ENCODE measurements around the gene STXBP6.
"Not testable (repeated sequence)": the region's sequence is repeated elsewhere in the genome, so short reads cannot be mapped to it uniquely, and the experiment has no call there.

The STXBP6 gene

DNA sequence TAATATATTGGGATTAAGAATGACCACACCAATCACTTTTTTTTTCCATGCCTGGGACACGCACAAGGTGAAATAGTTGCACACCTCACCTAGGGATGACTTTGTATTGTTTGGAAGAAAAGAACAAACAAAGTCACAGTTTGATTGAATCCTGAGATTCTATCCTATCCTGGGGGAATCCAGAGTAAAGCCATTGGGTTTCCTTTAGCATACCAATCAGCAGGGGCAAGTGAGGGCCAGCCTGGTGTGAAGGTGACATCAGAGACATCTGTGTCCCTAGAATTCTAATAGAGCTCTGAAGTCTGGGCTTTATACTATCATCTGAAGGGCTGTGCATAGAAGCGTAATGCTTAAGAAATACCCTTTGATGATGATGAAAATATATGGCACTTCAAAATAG lies 199.9 kb downstream of the STXBP6 start:
- no peak for DNase-seq

DNA sequence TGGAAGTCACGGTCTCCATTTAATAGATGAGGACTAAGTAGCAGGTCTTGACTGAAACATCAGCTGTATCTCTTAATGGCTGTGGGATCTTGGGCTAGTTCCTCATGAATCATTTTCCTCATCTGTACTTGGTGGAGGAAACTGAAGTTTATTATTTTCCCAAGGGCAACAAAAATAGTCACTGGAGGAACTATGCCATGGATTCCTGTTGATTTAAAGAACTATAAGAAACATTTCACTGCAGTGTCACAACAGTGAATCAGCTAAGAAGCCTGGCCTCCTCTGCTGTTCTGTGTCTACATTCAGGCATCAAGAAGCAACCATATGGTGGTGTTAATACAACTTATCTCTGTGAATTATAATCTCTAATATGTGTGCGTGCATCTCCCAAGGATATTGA lies 200.5 kb downstream of the STXBP6 start:
- DNase-seq = peak in 1 of 2 experiments; percentile 20

DNA sequence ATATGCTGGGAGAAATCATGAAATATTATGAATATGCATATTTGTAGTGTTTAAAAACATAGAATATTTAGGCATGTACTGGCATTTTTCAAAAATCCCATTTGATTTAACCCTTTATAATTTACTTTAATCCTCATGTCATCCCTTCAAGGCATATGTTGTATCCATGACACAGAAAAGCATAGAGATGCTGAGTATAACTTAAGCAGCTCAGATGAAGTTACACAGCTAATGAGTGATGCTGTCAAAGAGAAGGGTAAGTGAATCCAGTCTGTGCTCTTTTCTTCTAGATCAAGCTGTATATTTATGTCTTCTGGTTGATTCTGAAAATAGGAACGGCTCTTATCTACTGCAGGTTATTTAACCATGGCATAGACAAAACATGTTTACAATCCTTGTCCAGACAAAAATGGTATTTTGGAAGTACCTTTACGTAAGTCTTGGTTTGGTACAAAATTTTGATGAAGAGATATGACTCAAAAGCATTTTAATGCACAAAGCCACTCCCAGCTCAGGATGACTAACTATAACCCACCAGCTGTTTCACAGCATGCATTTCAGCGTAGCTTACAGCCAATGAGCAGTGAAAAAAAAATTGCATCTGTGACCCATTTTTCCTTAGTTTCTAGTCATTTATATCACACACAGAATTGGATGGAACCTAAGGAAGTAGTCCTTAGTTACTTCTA lies 201.7 kb downstream of the STXBP6 start:
- DNase-seq = no peak

DNA sequence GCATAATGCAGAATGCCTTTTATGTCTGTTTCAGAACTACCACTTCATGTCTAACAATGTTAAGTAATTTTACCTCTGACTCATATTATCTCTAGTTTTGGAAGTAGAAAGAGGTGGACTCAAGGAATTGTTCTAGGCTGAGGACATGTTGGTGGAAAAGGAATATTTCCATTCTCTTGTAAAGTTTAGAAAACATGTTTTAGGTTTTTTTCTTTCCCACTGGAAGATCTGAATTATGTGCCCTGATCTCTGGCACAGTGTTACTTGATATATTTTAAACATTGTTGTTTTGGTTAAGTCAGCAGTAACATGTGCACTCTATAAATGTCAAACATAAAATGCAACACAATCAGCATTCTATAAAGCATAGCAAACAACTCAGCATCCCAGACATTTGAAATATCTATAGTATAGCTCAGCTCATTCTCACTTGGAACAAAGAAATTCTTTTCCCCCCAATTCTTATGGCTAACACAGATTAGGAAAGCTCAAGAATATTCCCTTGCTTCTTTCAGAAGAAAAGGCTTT lies 202.3 kb downstream of the STXBP6 start:
- DNase-seq = no peak

DNA sequence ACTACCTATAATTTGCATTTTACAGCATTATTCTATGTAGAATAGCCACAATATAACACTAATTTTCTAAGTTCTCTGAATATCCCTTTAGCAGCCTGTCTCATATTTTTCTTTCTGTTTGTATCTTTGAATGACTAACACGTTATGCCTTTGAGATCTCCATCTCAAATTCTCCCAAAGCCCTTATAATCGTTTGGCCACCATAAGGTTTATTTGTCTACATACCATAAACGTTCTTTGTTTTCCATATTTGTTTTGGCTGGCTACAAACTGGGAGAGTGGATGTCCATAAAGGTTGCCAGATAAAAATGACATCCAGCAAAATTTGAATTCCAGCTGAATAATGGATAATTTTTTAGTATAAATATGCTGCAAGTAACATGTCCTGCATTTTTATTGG lies 203.7 kb downstream of the STXBP6 start:
- no peak for DNase-seq

DNA sequence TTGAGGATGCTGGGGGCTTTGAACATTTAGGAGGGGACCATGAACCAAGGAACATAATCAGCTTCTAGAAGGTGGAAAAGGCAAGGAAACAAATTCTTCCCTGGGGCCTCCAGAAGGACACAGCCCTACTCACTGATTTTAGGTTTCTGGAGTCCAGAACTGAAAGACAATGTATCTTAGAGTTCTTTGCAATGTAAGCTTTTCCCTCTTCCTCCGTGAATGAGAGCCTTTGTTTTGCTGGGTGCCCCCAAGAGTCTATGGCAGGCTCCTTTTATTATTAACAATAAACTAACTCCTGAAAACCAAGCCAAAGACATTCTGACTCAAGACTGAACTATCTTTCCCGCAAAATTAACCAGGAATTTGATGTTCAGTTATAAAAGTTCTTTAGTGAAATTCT lies 204.1 kb downstream of the STXBP6 start:
- DNase-seq = no peak

DNA sequence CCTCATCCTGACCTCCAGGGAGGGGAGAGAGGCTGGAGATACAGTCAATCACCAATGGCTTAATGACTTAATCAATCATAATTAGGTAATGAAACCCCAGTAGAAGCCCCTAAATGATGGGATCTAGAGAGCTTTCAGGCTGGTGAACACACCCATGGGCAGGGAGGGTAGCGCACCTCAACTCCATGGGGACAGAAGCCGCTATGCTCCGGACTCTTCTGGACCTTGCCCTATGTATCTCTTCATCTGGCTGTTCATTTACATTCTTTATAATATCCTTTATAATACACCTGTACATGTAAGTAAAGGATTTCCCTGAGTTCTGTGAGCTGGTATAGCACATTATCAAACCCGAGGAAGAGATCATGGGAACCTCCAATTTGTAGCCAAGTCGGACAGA lies 205.9 kb downstream of the STXBP6 start:
- no peak for DNase-seq

DNA sequence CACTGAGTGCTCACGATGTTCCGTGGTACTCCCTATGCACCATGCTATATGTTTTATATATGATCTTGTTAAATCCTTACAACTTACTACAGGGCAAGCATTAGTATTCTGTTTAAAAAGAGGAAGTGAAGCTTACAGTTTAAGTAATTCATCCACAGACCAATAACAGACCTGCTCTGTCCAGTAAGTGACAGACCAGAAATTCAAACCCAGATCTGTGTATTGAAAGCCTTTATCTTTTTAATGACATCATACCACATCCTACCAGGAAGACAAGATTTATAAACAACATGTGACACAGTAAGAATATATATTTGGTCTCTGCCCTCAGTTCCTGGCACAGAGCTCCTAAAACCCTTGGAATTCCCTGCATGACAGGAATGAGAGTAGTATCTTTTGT lies 206.5 kb downstream of the STXBP6 start:
- no peak for DNase-seq

DNA sequence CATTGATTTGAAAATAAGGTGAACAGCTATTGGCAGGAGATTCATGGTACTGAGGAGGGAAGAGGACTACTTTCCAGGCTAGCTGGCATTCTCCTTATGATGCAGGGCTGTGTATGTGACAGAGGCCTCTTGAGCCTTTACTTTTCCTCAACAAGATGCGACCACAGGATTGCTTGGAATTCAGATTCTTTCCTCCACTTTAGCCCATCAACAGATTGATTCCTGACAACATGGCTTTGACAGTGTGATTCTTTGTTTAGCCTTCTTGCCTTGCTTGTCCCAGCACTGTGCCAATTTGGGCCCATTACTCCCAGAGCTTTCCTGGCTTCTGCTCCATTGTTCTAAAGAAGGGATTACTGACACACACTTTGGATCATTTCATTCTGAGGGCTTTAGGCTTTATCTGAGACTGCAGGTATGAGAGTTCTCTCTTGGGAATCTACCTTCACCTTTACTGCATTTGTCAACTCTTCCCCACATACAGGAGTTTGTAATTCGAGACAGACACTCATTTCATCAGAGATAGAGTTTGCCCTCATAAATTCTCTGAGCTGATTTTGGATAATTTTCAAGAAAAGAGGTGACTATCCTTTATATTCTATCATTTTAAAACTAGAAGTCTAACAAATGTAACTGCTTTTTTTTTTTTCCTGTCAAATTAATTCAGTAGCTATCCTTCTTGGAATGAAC lies 209.6 kb downstream of the STXBP6 start:
- no peak for DNase-seq

DNA sequence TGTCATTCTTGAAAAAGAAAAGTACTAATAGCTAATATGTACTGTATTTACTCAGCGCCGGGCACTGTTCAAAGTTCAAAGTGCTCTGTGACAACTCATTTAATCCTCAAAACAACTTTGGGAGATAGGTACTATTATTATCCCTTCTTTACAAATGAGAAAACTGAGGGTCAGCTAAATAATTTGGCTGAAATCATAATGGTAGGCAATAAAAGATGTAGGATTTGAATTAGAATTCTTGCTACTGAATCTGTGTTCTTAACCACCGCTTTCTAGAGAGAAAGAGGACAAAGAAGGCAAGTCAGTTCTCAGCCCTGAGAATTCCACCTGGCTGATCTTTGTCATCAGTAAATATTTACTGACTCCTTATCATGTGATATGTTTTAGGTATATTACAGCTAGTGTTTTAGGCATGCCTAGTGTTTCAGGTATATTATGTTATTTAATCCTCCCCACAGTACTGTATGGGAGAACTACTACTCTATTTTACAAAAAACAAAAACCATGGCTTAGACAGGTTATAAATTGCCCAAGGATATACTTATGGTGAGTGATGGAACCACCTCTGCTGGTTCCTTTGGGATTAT lies 210.2 kb downstream of the STXBP6 start:
- DNase-seq = no peak

DNA sequence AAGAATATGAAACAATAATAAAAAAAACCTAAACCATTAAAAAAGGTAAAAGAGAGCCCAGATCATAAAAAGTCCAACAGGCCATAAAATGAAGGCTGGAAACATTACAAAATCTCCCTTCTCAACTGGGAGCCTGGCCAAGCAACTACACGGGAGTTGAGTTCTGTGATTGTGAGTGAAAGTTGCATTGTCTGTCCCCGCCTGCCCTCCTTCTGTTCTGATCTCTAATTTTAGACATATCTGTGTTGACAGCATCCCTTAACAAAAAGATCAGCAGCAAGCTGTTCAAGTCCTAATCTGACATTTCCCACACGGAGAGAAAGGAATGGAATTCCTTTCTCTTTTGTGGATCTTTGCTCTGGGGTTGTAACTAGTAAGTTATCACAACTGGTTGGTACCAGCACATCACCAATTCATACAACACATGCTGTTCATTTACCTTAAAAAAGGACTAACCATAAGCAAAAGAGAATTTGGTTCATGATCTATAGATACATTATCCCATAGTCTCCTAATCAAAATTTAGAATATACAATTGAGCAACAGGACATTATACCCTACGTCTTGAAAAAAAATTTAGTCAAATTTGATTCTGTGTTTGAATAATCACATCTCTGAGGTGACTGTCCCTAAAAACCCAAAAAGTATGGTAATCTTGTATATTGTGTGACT lies 210.9 kb downstream of the STXBP6 start:
- no peak for DNase-seq

DNA sequence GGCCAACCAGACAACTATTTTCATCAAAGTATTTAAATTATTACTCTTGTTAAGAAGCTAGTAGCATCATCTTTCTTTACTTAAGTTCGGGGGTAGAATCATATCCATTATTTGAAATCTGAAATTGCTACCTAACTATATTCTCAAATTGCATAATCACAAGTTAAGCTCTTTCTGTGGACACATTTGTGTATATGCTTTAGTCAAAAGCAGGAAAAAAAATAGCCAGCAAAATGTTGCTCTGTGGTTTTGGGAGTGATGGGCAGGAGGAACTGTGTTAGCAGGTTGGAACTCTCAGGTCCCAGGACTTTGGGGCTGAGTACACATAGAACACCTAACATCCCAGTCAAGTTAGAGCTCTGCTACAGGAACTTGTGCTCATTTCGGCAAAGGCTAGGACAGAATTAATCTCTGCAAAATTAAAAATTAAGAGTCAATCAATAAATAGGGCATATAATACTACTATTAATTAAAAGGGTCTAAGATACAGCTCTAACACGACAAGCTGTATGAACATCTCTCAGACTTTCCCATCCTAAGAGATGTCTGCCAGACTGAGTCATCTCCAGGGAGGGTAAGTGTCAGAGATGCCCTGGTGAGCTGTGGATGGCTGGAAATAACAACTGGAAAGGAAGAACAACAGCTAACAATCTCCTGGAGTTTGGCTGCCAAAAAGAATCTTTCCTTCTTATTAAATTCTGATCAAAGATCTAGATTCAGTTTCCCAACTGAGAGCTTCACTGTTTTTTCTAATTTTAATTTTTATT lies 212.5 kb downstream of the STXBP6 start:
- DNase-seq = no peak

DNA sequence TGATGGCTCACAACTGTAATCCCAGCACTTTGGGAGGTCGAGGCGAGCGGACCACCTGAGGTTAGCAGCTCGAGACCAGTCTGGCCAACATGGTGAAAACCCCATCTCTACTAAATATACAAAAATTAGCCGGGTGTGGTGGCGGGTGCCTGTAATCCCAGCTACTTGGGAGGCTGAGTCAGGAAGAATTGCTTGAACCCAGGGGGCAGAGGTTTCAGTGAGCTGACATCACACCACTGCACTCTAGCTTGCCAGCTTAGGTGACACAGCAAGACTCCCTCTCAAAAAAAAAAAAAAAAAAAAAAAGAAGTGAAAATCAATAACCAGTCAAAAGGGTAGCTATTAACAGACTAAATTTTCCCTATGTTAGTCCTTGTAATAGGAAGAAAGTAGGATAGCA lies 213.6 kb downstream of the STXBP6 start:
- not testable (repeated sequence) for DNase-seq

DNA sequence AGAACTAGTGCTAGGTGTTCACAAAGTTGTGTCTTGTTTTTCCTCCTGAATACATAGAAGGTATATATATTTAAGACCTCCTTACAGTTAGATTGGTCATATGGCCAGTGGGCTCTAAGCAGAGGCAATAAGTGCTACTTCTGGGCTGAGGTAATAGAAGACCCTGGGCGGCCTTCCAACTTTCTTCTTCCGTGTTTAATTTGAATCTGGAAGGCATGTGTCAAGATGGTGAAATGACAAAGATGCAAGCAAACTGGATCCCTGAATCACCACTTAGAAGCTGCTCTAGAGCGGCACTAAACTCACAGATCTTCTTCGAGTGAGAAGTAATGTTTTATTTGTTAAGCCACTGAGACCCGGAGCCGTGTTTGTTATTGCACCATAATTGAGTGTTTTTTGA lies 215.0 kb downstream of the STXBP6 start:
- no peak for DNase-seq

DNA sequence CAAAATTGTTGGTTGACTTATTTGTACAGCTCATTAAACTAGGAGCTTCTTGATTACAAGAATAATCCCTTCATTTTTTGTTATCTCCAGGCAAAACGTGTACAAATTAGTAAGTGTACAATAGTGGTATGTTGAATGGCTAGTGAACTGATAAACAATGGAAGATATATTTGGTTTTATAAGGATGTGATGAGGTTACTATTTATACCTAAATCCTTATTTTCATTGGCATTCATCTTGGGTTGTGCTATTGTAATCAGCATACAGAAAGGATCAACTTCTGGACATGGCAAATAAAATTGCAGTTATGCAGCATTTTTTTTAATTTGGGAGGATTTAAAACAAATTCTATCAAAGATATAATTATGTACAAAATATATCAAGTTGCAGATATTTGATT lies 216.6 kb downstream of the STXBP6 start:
- DNase-seq = no peak

DNA sequence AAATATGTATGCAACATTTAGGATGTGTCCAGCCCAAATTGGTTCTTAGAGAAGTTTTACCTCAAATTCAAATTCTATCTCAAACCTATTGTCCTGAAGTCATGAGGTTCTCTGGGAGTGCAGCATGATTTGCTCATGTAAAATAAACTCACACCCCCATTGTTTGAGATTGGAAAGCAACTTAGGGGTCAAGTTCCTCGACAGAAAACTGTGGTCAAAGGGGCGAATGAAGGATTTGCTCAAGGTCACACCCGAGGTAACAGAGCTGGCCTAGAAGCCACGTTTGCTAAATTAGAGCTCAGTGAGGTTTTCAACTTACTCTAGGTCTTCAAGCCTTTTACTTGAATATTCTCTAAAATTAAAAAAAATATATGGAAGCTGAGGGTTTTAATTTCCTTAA lies 218.3 kb downstream of the STXBP6 start:
- no peak for DNase-seq

DNA sequence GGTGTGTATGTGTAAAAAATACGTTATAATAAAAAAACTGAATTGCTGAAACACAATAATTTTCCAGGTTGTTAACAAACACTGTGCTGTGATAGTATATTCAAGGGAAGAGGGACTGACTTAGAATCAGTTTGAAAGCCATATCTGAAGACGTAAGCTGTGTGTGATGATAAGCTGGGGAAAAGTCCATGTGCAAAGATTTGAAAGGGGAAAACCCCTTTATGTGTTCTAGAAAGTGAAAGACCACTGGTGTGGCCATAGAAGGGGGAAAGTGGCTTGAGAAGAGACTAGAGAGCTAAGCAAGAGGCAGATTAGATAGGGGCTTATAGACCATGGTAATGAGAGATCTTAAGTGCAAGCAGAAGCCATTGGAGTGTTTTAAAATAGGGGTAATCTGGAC lies 220.1 kb downstream of the STXBP6 start:
- no peak for DNase-seq

DNA sequence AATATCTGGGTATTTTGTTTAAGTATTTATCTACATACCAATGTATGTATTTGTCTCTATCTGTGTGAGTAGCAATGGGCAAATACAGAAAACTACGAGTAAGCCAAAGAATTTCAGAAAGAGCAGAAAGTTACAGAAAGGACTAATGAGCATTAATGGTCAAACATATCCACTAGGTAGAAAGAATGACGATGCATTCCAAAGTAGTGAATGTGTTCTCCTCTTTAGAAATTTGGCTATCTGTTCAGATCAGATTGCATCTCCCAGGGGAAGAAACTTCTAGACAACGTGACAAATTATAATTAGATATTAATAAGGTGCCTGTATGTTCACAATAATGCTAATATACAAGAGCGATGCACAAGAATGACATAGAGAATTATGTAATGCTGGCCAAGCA lies 221.5 kb downstream of the STXBP6 start:
- no peak for DNase-seq

DNA sequence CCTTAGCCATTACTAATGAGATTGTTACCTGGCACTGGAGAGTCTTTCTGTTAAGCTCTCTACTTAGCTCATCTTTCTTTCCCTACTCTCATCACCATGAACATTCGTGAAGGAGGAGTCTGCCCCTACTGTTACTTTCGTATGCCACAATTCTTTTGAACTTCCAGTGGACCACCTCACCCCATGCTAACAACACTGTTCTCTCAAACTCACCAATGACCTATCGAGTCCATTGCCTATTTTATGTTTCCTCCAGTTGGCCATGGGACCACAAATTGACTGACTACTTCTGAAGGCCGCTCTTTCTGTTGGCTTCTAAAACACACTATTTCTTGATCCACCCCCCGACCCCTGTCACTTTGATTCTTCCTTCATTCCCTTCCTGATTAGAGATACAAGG lies 223.6 kb downstream of the STXBP6 start:
- DNase-seq = no peak

DNA sequence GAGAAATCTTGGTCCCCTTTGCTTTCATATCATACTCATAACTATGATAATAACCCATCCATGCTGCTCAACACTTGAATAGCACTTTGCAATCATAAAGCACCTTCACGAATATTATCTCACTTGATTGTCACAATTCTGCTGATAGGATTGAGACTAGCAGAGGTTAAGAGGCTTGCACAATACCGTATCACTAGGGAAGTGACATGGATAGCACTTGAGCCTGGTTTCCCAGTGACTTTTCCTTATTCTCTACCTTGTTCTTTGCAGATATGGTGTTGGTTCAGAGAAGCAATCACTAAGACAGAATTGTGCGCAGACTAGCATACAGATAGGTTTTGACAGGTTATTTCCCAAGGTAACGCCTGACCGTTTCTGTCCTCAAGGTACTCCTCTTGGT lies 229.3 kb downstream of the STXBP6 start:
- no peak for DNase-seq

DNA sequence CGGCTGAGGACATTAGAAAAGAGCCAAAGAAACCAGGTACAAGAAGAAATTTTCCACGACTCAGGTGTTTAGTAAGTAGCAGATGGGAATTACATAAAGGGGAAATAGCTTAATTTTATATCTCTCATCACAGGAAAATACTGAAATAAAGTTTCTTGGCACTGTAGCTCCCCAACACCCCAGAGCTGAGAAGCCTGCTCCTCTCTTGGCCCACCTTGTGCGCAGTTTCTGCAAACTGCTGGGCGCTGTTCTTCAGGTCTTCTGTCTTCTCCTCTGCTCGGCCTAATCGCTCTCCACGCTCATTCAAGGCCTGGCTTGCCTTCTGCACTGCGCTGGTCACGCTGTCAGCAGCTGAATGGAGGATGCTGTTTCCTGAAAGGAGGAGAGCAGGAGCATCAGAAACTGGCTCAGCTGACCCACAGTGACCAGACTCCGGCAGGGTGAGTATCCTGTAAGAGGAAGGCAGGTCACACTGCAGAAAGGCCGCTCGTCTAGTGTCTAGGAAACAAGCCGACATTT lies 231.1 kb downstream of the STXBP6 start:
- DNase-seq = no peak

DNA sequence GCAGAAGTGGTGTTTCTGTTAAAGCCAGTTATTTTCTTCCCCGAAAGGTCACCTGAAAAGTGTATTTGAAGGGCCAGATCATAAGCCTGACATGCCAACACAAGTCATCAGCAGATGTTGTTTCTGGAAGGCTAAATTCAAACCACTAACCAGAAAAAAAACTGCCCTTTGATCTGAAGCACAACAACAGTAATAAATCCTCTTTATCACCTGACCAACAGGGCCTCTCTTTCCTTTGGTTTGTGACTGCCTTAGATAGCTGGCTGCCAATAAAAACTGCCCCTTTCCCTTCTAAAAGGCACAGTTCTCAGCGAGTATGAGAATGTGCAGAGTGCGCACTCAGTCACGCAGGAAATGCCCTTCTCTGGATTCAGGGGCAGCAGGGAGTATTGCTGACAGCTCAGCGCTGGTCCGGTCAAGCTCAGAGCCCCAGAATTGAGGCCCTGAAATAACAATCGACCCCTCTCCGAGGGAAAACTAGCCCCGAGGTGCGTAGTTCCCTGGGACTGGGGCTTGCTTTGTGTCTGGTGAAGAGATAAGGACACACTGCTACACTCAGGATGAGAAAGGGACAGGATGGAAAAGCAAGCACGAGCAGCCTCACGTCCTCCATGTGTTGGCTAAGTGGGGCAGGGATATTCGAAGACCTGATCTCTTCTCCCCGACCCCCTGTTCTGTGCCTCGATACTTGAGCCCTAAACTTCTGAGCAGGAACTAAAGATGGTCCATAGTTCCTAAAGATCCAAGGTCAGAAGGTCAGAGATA lies 231.7 kb downstream of the STXBP6 start:
- DNase-seq = no peak
